GM23338 (cell line): ENCODE results near the gene RPL7L1. TPM values are rescaled to one million over a fixed set of nuclear protein-coding genes. Genes with fewer than 3 reads are reported as not detected.

ENCODE experiments used
- ATAC-seq: fragments of 200-7000 bp; cut with Tn5 transposase; 3 replicates; pipeline ENCODE4 v1.9.1; 2020
- DNase-seq: peaks from one replicate; pipeline ENCODE4 v3.0.0-alpha.2; 2015; ENCODE audit warnings: low spot score
- H2AFZ ChIP-seq: fragments of 200-600 bp; sonication (generic); 2 replicates; pipeline ENCODE4 v1.8.0; 2016; ENCODE audit warnings: antibody characterized with exemption, mild to moderate bottlenecking, moderate library complexity
- H3F3A ChIP-seq: fragments of 200-600 bp; sonication (generic); replicated peaks from 2 replicates; pipeline ENCODE4 v1.8.0; 2017; ENCODE audit warnings: antibody characterized with exemption, mixed run types, low read depth
- H3K27ac ChIP-seq: fragments of 200-600 bp; sonication (generic); 2 replicates; pipeline ENCODE4 v1.6.1; 2016; ENCODE audit warnings: low read depth
- H3K27me3 ChIP-seq: fragments of 200-600 bp; sonication (generic); 2 replicates; pipeline ENCODE4 v1.8.0; 2016; ENCODE audit warnings: mild to moderate bottlenecking, mixed run types, moderate library complexity; ENCODE audit not compliant: insufficient read depth
- H3K36me3 ChIP-seq: fragments of 200-600 bp; sonication (generic); 2 replicates; pipeline ENCODE4 v1.8.0; 2016; ENCODE audit warnings: mild to moderate bottlenecking; ENCODE audit not compliant: insufficient read depth
- H3K4me1 ChIP-seq: fragments of 200-600 bp; sonication (generic); 2 replicates; pipeline ENCODE4 v1.8.0; 2016; ENCODE audit warnings: mild to moderate bottlenecking, moderate library complexity; ENCODE audit not compliant: insufficient read depth
- H3K4me2 ChIP-seq: fragments of 200-600 bp; sonication (generic); 2 replicates; pipeline ENCODE4 v1.7.1; 2017; ENCODE audit warnings: mixed run types
- H3K4me3 ChIP-seq: fragments of 200-600 bp; sonication (generic); 2 replicates; pipeline ENCODE4 v1.6.1; 2016; ENCODE audit warnings: mixed run types
- H3K79me2 ChIP-seq: fragments of 200-600 bp; sonication (generic); replicated peaks from 2 replicates; pipeline ENCODE4 v1.8.0; 2017; ENCODE audit warnings: mild to moderate bottlenecking; ENCODE audit not compliant: insufficient read depth
- H3K9me2 ChIP-seq: fragments of 200-600 bp; sonication (generic); 2 replicates; pipeline ENCODE4 v1.8.0; 2017; ENCODE audit not compliant: insufficient read depth
- H4K20me1 ChIP-seq: fragments of 200-600 bp; sonication (generic); replicated peaks from 2 replicates; pipeline ENCODE4 v1.8.0; 2017; ENCODE audit warnings: mild to moderate bottlenecking; ENCODE audit not compliant: insufficient read depth
- H3K27ac Mint-ChIP-seq: 2 replicates; pipeline ENCODE4 v1.8.0; 2020; ENCODE audit warnings: inconsistent platforms, mild to moderate bottlenecking, moderate library complexity, mixed read lengths
- H3K27me3 Mint-ChIP-seq: 3 replicates; pipeline ENCODE4 v1.8.0; 2022; ENCODE audit warnings: low read depth, mild to moderate bottlenecking, moderate library complexity, mixed read lengths, inconsistent platforms; ENCODE audit not compliant: insufficient read depth, poor library complexity
- H3K36me3 Mint-ChIP-seq: 3 replicates; pipeline ENCODE4 v1.8.0; 2021; ENCODE audit warnings: low read depth, mild to moderate bottlenecking, inconsistent platforms, moderate library complexity, mixed read lengths
- H3K4me1 Mint-ChIP-seq: 3 replicates; pipeline ENCODE4 v1.8.0; 2020; ENCODE audit warnings: mild to moderate bottlenecking, inconsistent platforms, mixed read lengths
- H3K4me3 Mint-ChIP-seq: 3 replicates; pipeline ENCODE4 v1.8.0; 2021; ENCODE audit warnings: moderate library complexity, mild to moderate bottlenecking, inconsistent platforms, mixed read lengths
- H3K9me3 Mint-ChIP-seq: 3 replicates; pipeline ENCODE4 v1.8.0; 2020; ENCODE audit warnings: moderate library complexity, mild to moderate bottlenecking, inconsistent platforms, mixed read lengths
- CREB1 ChIP-seq: fragments of 250-450 bp; sonication (Bioruptor Pico); IDR thresholded peaks from 2 replicates; pipeline ENCODE4 v1.5.0; 2020; ENCODE audit warnings: low read depth, mild to moderate bottlenecking, moderate library complexity
- EZH2 ChIP-seq: fragments of 200-600 bp; sonication (generic); IDR thresholded peaks from one replicate; pipeline ENCODE4 v1.8.0; 2017; ENCODE audit warnings: antibody characterized with exemption, mild to moderate bottlenecking, low read depth; ENCODE audit not compliant: unreplicated experiment
- JUNB ChIP-seq: IDR thresholded peaks from one replicate; pipeline ENCODE4 v1.6.1; 2016; ENCODE audit warnings: antibody characterized with exemption; ENCODE audit not compliant: unreplicated experiment
- NANOG ChIP-seq: IDR thresholded peaks from 2 replicates; pipeline ENCODE4 v1.6.1; 2016; ENCODE audit warnings: antibody characterized with exemption, borderline replicate concordance
- ZNF114 ChIP-seq: fragments of 250-450 bp; sonication (Bioruptor Pico); IDR thresholded peaks from 2 replicates; pipeline ENCODE4 v1.5.0; 2020; ENCODE audit warnings: mild to moderate bottlenecking, moderate library complexity
- polyA plus RNA-seq: library from polyadenylated mRNA; unstranded; fragments of >200 nt; fragmentation: Nextera tagmentation; extraction: Ambion mirVana; gene quantifications from 2 replicates; pipeline ENCODE4 v1.2.1, GENCODE V29; 2016
- total RNA-seq: library from RNA; depleted of rRNA; stranded (reverse); fragments of >200 nt; shearing (Covaris generic); gene quantifications from 2 replicates; pipeline ENCODE4 v1.2.3, GENCODE V29; 2014
- TF ChIP-seq, protein P1 (sequence below): fragments of 250-450 bp; sonication (Bioruptor Pico); IDR thresholded peaks from 2 replicates; pipeline ENCODE4 v1.5.0; 2020; ENCODE audit warnings: mild to moderate bottlenecking, moderate library complexity

RPL7L1 gene
- total and polyA plus RNA-seq, 2 experiments from 2014 or later: 86.9 to 124 TPM

DNA sequence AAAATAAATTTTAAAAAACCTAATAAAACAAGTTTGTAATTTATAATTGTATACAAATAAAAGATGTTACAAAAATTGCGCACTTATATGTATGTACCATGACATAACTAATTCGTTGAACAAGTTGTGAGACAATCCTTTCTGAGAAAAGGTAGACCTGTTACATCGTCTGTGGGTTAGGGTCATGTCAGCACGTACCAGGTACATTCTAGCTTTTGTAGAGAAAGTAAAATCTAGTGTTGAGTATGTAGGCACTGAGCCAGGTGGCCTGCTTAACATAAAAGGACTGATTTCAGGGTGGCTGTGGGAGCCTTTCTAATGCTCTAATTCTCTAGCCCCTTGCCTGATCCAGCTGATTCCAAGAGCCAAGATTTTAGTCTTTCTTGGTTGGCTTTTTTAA is 10.4 kb downstream of the RPL7L1 start (continued):
- TF ChIP-seq, protein P1, sequence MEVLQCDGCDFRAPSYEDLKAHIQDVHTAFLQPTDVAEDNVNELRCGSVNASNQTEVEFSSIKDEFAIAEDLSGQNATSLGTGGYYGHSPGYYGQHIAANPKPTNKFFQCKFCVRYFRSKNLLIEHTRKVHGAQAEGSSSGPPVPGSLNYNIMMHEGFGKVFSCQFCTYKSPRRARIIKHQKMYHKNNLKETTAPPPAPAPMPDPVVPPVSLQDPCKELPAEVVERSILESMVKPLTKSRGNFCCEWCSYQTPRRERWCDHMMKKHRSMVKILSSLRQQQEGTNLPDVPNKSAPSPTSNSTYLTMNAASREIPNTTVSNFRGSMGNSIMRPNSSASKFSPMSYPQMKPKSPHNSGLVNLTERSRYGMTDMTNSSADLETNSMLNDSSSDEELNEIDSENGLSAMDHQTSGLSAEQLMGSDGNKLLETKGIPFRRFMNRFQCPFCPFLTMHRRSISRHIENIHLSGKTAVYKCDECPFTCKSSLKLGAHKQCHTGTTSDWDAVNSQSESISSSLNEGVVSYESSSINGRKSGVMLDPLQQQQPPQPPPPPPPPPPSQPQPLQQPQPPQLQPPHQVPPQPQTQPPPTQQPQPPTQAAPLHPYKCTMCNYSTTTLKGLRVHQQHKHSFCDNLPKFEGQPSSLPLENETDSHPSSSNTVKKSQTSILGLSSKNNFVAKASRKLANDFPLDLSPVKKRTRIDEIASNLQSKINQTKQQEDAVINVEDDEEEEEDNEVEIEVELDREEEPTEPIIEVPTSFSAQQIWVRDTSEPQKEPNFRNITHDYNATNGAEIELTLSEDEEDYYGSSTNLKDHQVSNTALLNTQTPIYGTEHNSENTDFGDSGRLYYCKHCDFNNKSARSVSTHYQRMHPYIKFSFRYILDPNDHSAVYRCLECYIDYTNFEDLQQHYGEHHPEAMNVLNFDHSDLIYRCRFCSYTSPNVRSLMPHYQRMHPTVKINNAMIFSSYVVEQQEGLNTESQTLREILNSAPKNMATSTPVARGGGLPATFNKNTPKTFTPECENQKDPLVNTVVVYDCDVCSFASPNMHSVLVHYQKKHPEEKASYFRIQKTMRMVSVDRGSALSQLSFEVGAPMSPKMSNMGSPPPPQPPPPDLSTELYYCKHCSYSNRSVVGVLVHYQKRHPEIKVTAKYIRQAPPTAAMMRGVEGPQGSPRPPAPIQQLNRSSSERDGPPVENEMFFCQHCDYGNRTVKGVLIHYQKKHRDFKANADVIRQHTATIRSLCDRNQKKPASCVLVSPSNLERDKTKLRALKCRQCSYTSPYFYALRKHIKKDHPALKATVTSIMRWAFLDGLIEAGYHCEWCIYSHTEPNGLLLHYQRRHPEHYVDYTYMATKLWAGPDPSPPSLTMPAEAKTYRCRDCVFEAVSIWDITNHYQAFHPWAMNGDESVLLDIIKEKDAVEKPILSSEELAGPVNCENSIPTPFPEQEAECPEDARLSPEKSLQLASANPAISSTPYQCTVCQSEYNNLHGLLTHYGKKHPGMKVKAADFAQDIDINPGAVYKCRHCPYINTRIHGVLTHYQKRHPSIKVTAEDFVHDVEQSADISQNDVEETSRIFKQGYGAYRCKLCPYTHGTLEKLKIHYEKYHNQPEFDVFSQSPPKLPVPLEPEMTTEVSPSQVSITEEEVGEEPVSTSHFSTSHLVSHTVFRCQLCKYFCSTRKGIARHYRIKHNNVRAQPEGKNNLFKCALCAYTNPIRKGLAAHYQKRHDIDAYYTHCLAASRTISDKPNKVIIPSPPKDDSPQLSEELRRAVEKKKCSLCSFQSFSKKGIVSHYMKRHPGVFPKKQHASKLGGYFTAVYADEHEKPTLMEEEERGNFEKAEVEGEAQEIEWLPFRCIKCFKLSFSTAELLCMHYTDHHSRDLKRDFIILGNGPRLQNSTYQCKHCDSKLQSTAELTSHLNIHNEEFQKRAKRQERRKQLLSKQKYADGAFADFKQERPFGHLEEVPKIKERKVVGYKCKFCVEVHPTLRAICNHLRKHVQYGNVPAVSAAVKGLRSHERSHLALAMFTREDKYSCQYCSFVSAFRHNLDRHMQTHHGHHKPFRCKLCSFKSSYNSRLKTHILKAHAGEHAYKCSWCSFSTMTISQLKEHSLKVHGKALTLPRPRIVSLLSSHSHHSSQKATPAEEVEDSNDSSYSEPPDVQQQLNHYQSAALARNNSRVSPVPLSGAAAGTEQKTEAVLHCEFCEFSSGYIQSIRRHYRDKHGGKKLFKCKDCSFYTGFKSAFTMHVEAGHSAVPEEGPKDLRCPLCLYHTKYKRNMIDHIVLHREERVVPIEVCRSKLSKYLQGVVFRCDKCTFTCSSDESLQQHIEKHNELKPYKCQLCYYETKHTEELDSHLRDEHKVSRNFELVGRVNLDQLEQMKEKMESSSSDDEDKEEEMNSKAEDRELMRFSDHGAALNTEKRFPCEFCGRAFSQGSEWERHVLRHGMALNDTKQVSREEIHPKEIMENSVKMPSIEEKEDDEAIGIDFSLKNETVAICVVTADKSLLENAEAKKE (CRISPR knock-in tag): no peak
- no peak for TF ChIP-seq ZNF114
- no peak for TF ChIP-seq JUNB
- no peak for TF ChIP-seq EZH2
- TF ChIP-seq CREB1 (CRISPR knock-in tag): no peak
- TF ChIP-seq NANOG: no peak

DNA sequence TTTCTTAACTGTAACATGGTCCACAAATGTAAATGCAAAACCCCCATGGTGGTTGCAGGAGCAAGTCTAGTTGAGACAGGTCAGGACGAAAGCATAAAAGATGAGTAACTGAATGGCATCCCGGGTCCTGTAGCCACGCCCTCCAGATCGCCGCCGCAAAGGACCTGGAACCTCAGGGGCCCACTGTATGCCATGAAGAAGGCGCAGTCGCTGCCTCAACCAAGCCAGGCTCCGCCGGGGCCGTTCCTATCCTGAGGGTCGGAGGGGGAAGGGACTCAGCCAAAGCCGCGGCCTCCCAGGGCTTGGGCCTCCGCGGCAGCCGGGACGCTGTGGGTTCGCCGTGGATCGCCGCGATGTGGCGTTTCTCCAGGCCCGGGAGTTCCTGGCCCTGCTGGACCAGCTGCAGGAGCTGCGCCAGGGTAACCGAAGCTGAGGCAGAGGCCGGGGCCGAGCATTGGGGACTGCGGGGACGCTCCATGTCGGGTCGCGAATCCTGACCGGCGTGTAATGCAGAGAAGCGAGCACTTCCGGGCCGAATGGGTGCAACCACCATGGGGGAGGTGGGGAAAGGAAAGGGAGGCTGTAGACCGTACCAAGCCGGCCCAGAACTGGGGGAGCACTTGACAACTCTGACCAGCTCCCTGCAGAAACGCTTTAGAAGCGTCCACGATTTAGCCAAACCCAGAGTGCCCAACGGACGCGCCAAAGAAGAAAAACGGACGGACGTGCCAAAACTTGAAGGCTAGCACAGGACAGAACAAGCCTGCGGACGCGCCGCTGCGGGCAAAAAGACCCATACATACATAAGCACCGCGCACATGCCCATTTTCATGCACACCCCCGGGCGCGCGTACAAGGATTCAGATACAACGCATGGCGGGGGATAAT is 11.1 kb downstream of the RPL7L1 start:
- peaks cover 10% of the 10 kb centered on the region; the same call in 1 of the 2 replicates for H3K36me3 ChIP-seq
- Mint-ChIP-seq H3K4me1 (peaks cover 14% of the 10 kb centered on the region; the same call in 1 of the 3 replicates), H3K36me3 (peaks cover 31% of the 10 kb centered on the region), H3K9me3 (no peaks in the 10 kb centered on the region), H3K27me3 (peaks cover 9% of the 10 kb centered on the region), H3K4me3 (peak overlapping the region; percentile 87), H3K27ac (peak overlapping the region; percentile 97)
- ATAC-seq (peak; percentile 91), DNase-seq (peak; percentile 98)
- peak overlapping the region; percentile 70 for H3K4me2 ChIP-seq
- peak overlapping the region; percentile 99 for H2AFZ ChIP-seq
- H4K20me1 ChIP-seq: 0 out of 2 replicates have a peak, but pooled peaks cover 6% of the 10 kb centered on the region
- no peaks in the 10 kb centered on the region for H3K9me2 ChIP-seq
- no peaks in the 10 kb centered on the region for H3K27me3 ChIP-seq
- H3K27ac ChIP-seq: peak overlapping the region; percentile 94
- H3F3A ChIP-seq: peaks cover 29% of the 10 kb centered on the region
- peaks cover 7% of the 10 kb centered on the region; the same call in 1 of the 2 replicates for H3K4me1 ChIP-seq
- no peaks in the 10 kb centered on the region for H3K79me2 ChIP-seq
- peak overlapping the region; percentile 73 for H3K4me3 ChIP-seq
- TF ChIP-seq JUNB: no peak
- TF ChIP-seq, protein P1 (CRISPR knock-in tag): no peak
- 0 out of 2 replicates have a peak, but pooled peaks have one; percentile 31 for TF ChIP-seq CREB1 (CRISPR knock-in tag)
